ENCODE results near the gene LPAR3. TPM values are rescaled to one million over a fixed set of nuclear protein-coding genes. Genes with fewer than 3 reads are reported as not detected.

The LPAR3 gene
- polyA plus RNA-seq, 3 donors: not detected

GRCh38 chr1:84802567-84803232 is 90.3 kb downstream of the LPAR3 start:
- no CpG with 5 or more reads among the region's 1 CpG for WGBS (ENCODE audit: insufficient coverage)
- no peak overlapping the region for H2AFZ ChIP-seq (ENCODE audit: insufficient read depth, low read depth, low read length, poor library complexity, severe bottlenecking)
- intact Hi-C loops (cut with micrococcal nuclease): no loop called here
- H3K4me3 Mint-ChIP-seq: no peak overlapping the region
- TF ChIP-seq CTCF (IDR thresholded peaks at IDR 0.05): no peak
- peaks cover 2 to 7% (median 3%) of the 10 kb centered on the region in 3 donors for H3K27me3 Mint-ChIP-seq (ENCODE audit: low read depth in 3 of 3)
- no peaks in the 10 kb centered on the region for H3K36me3 ChIP-seq (replicated peaks in 1 of 2; ENCODE audit: control insufficient read depth in 1 of 2, insufficient read depth in 2 of 2, low read length in 2 of 2)
- H3K9ac ChIP-seq (ENCODE audit: insufficient read depth, low read length, poor library complexity, severe bottlenecking): no peak overlapping the region
- no peaks in the 10 kb centered on the region for H4K20me1 ChIP-seq (ENCODE audit: insufficient read depth, low read length)
- H3K4me1 Mint-ChIP-seq: peaks cover 6% of the 10 kb centered on the region
- no peak overlapping the region for H3K27ac Mint-ChIP-seq
- H3K4me3 ChIP-seq (replicated peaks in 1 of 3; ENCODE audit: low read depth in 2 of 3, low read length in 3 of 3): no peak overlapping the region
- H3K79me2 ChIP-seq (ENCODE audit: insufficient read depth, low read length): no peaks in the 10 kb centered on the region
- DNase-seq: no peak
- no peak overlapping the region for H3K4me2 ChIP-seq (replicated peaks; ENCODE audit: extremely low read depth, low read length, poor library complexity, severe bottlenecking)
- H3K9me3 Mint-ChIP-seq: no peaks in the 10 kb centered on the region
- no peaks in the 10 kb centered on the region for H3K36me3 Mint-ChIP-seq
- H3K27me3 ChIP-seq (ENCODE audit: control insufficient read depth in 2 of 2, insufficient read depth in 2 of 2, low read length in 2 of 2): no peaks in the 10 kb centered on the region
- H3K27ac ChIP-seq (ENCODE audit: low read depth in 1 of 2, low read length in 2 of 2): no peak overlapping the region
- no peaks in the 10 kb centered on the region for H3K9me3 ChIP-seq (replicated peaks in 1 of 2; ENCODE audit: control insufficient read depth in 1 of 2, insufficient read depth in 1 of 2, low read length in 2 of 2)
- H3K4me1 ChIP-seq (ENCODE audit: control insufficient read depth in 1 of 2, insufficient read depth in 2 of 2, low read length in 2 of 2): no peaks in the 10 kb centered on the region

GRCh38 chr1:84800090-84801073 is 92.6 kb downstream of the LPAR3 start:
- Mint-ChIP-seq H3K9me3 (no peaks in the 10 kb centered on the region), H3K4me3 (peak overlapping the region in 1 of 2 donors; percentile 26), H3K27me3 (ENCODE audit: low read depth in 3 of 3) (peaks cover 0 to 6% (median 3%) of the 10 kb centered on the region in 3 donors), H3K27ac (no peak overlapping the region), H3K36me3 (no peaks in the 10 kb centered on the region), H3K4me1 (peaks cover 15% of the 10 kb centered on the region)
- Histone ChIP-seq H3K9ac (ENCODE audit: insufficient read depth, low read length, poor library complexity, severe bottlenecking) (no peak overlapping the region), H3K27me3 (ENCODE audit: control insufficient read depth in 2 of 2, insufficient read depth in 2 of 2, low read length in 2 of 2) (no peaks in the 10 kb centered on the region), H4K20me1 (ENCODE audit: insufficient read depth, low read length) (no peaks in the 10 kb centered on the region), H3K9me3 (replicated peaks in 1 of 2; ENCODE audit: control insufficient read depth in 1 of 2, insufficient read depth in 1 of 2, low read length in 2 of 2) (no peaks in the 10 kb centered on the region), H3K4me3 (replicated peaks in 1 of 3; ENCODE audit: low read depth in 2 of 3, low read length in 3 of 3) (no peak overlapping the region), H3K4me2 (replicated peaks; ENCODE audit: extremely low read depth, low read length, poor library complexity, severe bottlenecking) (no peak overlapping the region), H2AFZ (ENCODE audit: insufficient read depth, low read depth, low read length, poor library complexity, severe bottlenecking) (peak overlapping the region; percentile 32), H3K36me3 (replicated peaks in 1 of 2; ENCODE audit: control insufficient read depth in 1 of 2, insufficient read depth in 2 of 2, low read length in 2 of 2) (no peaks in the 10 kb centered on the region), H3K27ac (ENCODE audit: low read depth in 1 of 2, low read length in 2 of 2) (no peak overlapping the region), H3K79me2 (ENCODE audit: insufficient read depth, low read length) (no peaks in the 10 kb centered on the region), H3K4me1 (ENCODE audit: control insufficient read depth in 1 of 2, insufficient read depth in 2 of 2, low read length in 2 of 2) (peaks cover 7 to 8% of the 10 kb centered on the region in 2 donors)
- no peak for DNase-seq
- TF ChIP-seq CTCF (IDR thresholded peaks at IDR 0.05): no peak
- 68% methylated on average over 7 of the region's 7 CpGs for WGBS (ENCODE audit: insufficient coverage)
- intact Hi-C loops (cut with micrococcal nuclease): no loop called here

Data from CD14-positive monocyte (primary cell).